GM12874 (cell line): ENCODE measurements around the gene KMT2D.
A peak's percentile ranks its signal among the peaks of the same experiment; 100 is the strongest.

ENCODE experiments used
- CTCF ChIP-seq: IDR thresholded peaks from 2 replicates; pipeline ENCODE4 v1.5.1; 2011; ENCODE audit warnings: low read depth, mild to moderate bottlenecking, control low read depth, low read length, moderate library complexity; ENCODE audit not compliant: insufficient read depth

The KMT2D gene

GRCh38 chr12:49098703-49099102, 38.1 kb upstream of the KMT2D start:
- TF ChIP-seq CTCF, result no peak

GRCh38 chr12:49098035-49098451, 37.4 kb upstream of the KMT2D start:
- peak; percentile 95 for TF ChIP-seq CTCF

- TF ChIP-seq CTCF, result no peak
Measured at GRCh38 chr12:49097381-49097780, 36.8 kb upstream of the KMT2D start.

GRCh38 chr12:49094975-49095365, 34.4 kb upstream of the KMT2D start:
- no peak for TF ChIP-seq CTCF

- no peak for TF ChIP-seq CTCF
Measured at GRCh38 chr12:49094160-49094974, 33.8 kb upstream of the KMT2D start, which contains the start of gene DHH. Gene DHH (minus strand): TSS chr12:49094801. CDS start chr12:49094512, 289 bp downstream.

GRCh38 chr12:49093792-49094159, 33.2 kb upstream of the KMT2D start:
- TF ChIP-seq CTCF, result no peak

GRCh38 chr12:49092816-49093406, 32.3 kb upstream of the KMT2D start:
- no peak for TF ChIP-seq CTCF
